ENCODE data around the gene TIMP2.

GRCh38 chr17:78805301-78805700 lies 119.9 kb downstream of the TIMP2 start:
- TF ChIP-seq GATA3 (IDR thresholded peaks at IDR 0.05; ENCODE audit: low read depth, low read length) (no peak), GATA2 (IDR thresholded peaks at IDR 0.05; ENCODE audit: low read depth, low read length) (no peak)
